MCF 10A (cell line): ENCODE measurements around the gene SAMD4B. TPM values are rescaled to one million over a fixed set of nuclear protein-coding genes. Genes with fewer than 3 reads are reported as not detected.

Source experiments
- BruUV-seq: library from RNA; stranded (reverse); fragments of 400-500 nt; replicated peaks from 2 replicates; lab custom pipeline; 2021; lab: Mats Ljungman, UMichigan
- CTCF ChIA-PET: fragments of 300-600 bp; sonication (Branson Sonifier 250); formaldehyde crosslinking; extraction: SDS; loops from one replicate; lab custom pipeline; 2021; ENCODE audit warnings: antibody characterized with exemption, inconsistent platforms; lab: Yijun Ruan, JAX
- POLR2A ChIA-PET: fragments of 300-600, 350-650 bp; sonication (Branson Sonifier 250); formaldehyde crosslinking; extraction: SDS; loops from one replicate; lab custom pipeline; 2020; ENCODE audit warnings: antibody characterized with exemption, inconsistent platforms; lab: Yijun Ruan, JAX
- DNase-seq: peaks from one replicate; pipeline ENCODE4 v3.0.0-alpha.2; 2018; ENCODE audit not compliant: unreplicated experiment
- H3K27ac Mint-ChIP-seq: one replicate; pipeline ENCODE4 v1.8.0; 2022; ENCODE audit warnings: mild to moderate bottlenecking, low read depth, mixed read lengths; ENCODE audit not compliant: unreplicated experiment
- H3K27me3 Mint-ChIP-seq: one replicate; pipeline ENCODE4 v1.8.0; 2022; ENCODE audit warnings: mixed read lengths; ENCODE audit not compliant: insufficient read depth, unreplicated experiment
- H3K36me3 Mint-ChIP-seq: one replicate; pipeline ENCODE4 v1.8.0; 2022; ENCODE audit warnings: mild to moderate bottlenecking, moderate library complexity, mixed read lengths; ENCODE audit not compliant: insufficient read depth, unreplicated experiment
- H3K4me1 Mint-ChIP-seq: one replicate; pipeline ENCODE4 v1.8.0; 2022; ENCODE audit warnings: mixed read lengths; ENCODE audit not compliant: insufficient read depth, unreplicated experiment
- H3K4me3 Mint-ChIP-seq: one replicate; pipeline ENCODE4 v1.8.0; 2022; ENCODE audit warnings: mild to moderate bottlenecking, moderate library complexity, mixed read lengths; ENCODE audit not compliant: unreplicated experiment
- H3K9me3 Mint-ChIP-seq: one replicate; pipeline ENCODE4 v1.8.0; 2022; ENCODE audit warnings: mixed read lengths; ENCODE audit not compliant: unreplicated experiment
- CTCF ChIP-seq: fragments of 200-600 bp; IDR thresholded peaks from one replicate; pipeline ENCODE4 v1.8.0; 2022; ENCODE audit warnings: antibody characterized with exemption, mild to moderate bottlenecking; ENCODE audit not compliant: unreplicated experiment
- intact Hi-C: fragments of 100-400 bp; cut with micrococcal nuclease; formaldehyde crosslinking; loops from 2 replicates; pipeline ENCODE4 v1.14.1; 2022
- total RNA-seq: library from RNA; stranded (reverse); gene quantifications from 2 replicates; pipeline ENCODE4 v1.2.3, GENCODE V29; 2022

The SAMD4B gene
- total RNA-seq, 1 experiment from 2014 or later: 65.4 TPM

- CTCF ChIA-PET: interaction anchor here (0.7 kb wide), 1 partner anchor 19 kb away, joined by 3 read pairs; no protein-coding TSS in a partner anchor
- Mint-ChIP-seq H3K4me3 (no peak overlapping the region), H3K36me3 (peaks cover 49% of the 10 kb centered on the region), H3K27me3 (no peaks in the 10 kb centered on the region), H3K4me1 (peaks cover 45% of the 10 kb centered on the region), H3K9me3 (no peaks in the 10 kb centered on the region), H3K27ac (no peak overlapping the region)
- BruUV-seq: no TSS peak
- POLR2A ChIA-PET: interaction anchor here (0.9 kb wide), 1 partner anchor 27 kb away, joined by 3 read pairs; no protein-coding TSS in a partner anchor
- intact Hi-C loops: no loop called here
- no peak for DNase-seq
- no peak for TF ChIP-seq CTCF
Observed at GRCh38 chr19:39347332-39348164, 5.3 kb downstream of the SAMD4B start.

- Mint-ChIP-seq H3K9me3 (no peaks in the 10 kb centered on the region), H3K27me3 (no peaks in the 10 kb centered on the region), H3K4me3 (no peak overlapping the region), H3K36me3 (peaks cover 59% of the 10 kb centered on the region), H3K27ac (peak overlapping the region; percentile 28), H3K4me1 (peaks cover 31% of the 10 kb centered on the region)
- intact Hi-C loops: no loop called here
- CTCF ChIA-PET: interaction anchor here (0.6 to 0.7 kb wide), 2 partner anchors 126 to 227 kb away, joined by 3 read pairs; no protein-coding TSS in a partner anchor
- no peak for DNase-seq
- TF ChIP-seq CTCF: no peak
- no TSS peak for BruUV-seq
- POLR2A ChIA-PET: interaction anchor here (0.6 kb wide), 1 partner anchor 1221 kb away, joined by 3 read pairs; no protein-coding TSS in a partner anchor
Observed at GRCh38 chr19:39349326-39349725, 7.1 kb downstream of the SAMD4B start.

- ChIA-PET POLR2A (no interaction called here), CTCF (interaction anchor here (1.3 kb wide), 1 partner anchor 16 kb away, joined by 12 read pairs; no protein-coding TSS in a partner anchor)
- no peak for DNase-seq
- no peak overlapping the region for H3K4me3 Mint-ChIP-seq
- no peak overlapping the region for H3K27ac Mint-ChIP-seq
- intact Hi-C loops: no loop called here
- no peak for TF ChIP-seq CTCF
- peaks cover 63% of the 10 kb centered on the region for H3K36me3 Mint-ChIP-seq
- H3K4me1 Mint-ChIP-seq: peaks cover 23% of the 10 kb centered on the region
- BruUV-seq: no TSS peak
- no peaks in the 10 kb centered on the region for H3K9me3 Mint-ChIP-seq
- no peaks in the 10 kb centered on the region for H3K27me3 Mint-ChIP-seq
Observed at GRCh38 chr19:39350156-39350555, 7.9 kb downstream of the SAMD4B start.

GRCh38 chr19:39351537-39352064, 9.4 kb downstream of the SAMD4B start:
- POLR2A ChIA-PET: no interaction called here
- peaks cover 14% of the 10 kb centered on the region for H3K4me1 Mint-ChIP-seq
- BruUV-seq: no TSS peak
- H3K9me3 Mint-ChIP-seq: no peaks in the 10 kb centered on the region
- H3K27ac Mint-ChIP-seq: no peak overlapping the region
- CTCF ChIA-PET: no interaction called here
- peaks cover 75% of the 10 kb centered on the region for H3K36me3 Mint-ChIP-seq
- no peak for TF ChIP-seq CTCF
- no peak overlapping the region for H3K4me3 Mint-ChIP-seq
- intact Hi-C loops: no loop called here
- DNase-seq: no peak
- no peaks in the 10 kb centered on the region for H3K27me3 Mint-ChIP-seq
